ENCODE data around the gene ELOVL5.

The ELOVL5 gene

GRCh38 chr6:53369051-53369450, 20.3 kb upstream of the ELOVL5 start:
- H3K4me3 Mint-ChIP-seq = no peak overlapping the region

GRCh38 chr6:53366128-53366641, 17.4 kb upstream of the ELOVL5 start:
- peaks cover 4% of the 10 kb centered on the region for H3K9me3 Mint-ChIP-seq
- peaks cover 20% of the 10 kb centered on the region for H3K4me1 Mint-ChIP-seq (ENCODE audit: low read depth)
- no peaks in the 10 kb centered on the region for H3K27me3 Mint-ChIP-seq
- H3K27ac Mint-ChIP-seq = no peak overlapping the region
- no peaks in the 10 kb centered on the region for H3K36me3 Mint-ChIP-seq (ENCODE audit: low read depth)
- no peak overlapping the region for H3K4me3 Mint-ChIP-seq

More at GRCh38 chr6:53369051-53369450, 20.3 kb upstream of the ELOVL5 start:
- H3K36me3 Mint-ChIP-seq (ENCODE audit: low read depth) = no peaks in the 10 kb centered on the region
- H3K27me3 Mint-ChIP-seq = no peaks in the 10 kb centered on the region
- peaks cover 4% of the 10 kb centered on the region for H3K9me3 Mint-ChIP-seq
- peaks cover 5% of the 10 kb centered on the region for H3K4me1 Mint-ChIP-seq (ENCODE audit: low read depth)
- no peak overlapping the region for H3K27ac Mint-ChIP-seq

GRCh38 chr6:53363341-53364079, 14.8 kb upstream of the ELOVL5 start:
- Mint-ChIP-seq H3K27me3 (no peaks in the 10 kb centered on the region), H3K9me3 (peaks cover 4% of the 10 kb centered on the region), H3K4me3 (no peak overlapping the region), H3K4me1 (ENCODE audit: low read depth) (peaks cover 38% of the 10 kb centered on the region), H3K36me3 (ENCODE audit: low read depth) (no peaks in the 10 kb centered on the region), H3K27ac (no peak overlapping the region)

- no peaks in the 10 kb centered on the region for H3K36me3 Mint-ChIP-seq (ENCODE audit: low read depth)
- H3K4me1 Mint-ChIP-seq (ENCODE audit: low read depth) = peaks cover 47% of the 10 kb centered on the region
- no peaks in the 10 kb centered on the region for H3K27me3 Mint-ChIP-seq
- no peaks in the 10 kb centered on the region for H3K9me3 Mint-ChIP-seq
- H3K27ac Mint-ChIP-seq = peak overlapping the region; percentile 82
- H3K4me3 Mint-ChIP-seq = peak overlapping the region; percentile 54
Measured at GRCh38 chr6:53361549-53362031, 12.8 kb upstream of the ELOVL5 start.

- Mint-ChIP-seq H3K4me3 (peak overlapping the region; percentile 92), H3K4me1 (ENCODE audit: low read depth) (peaks cover 47% of the 10 kb centered on the region), H3K27me3 (no peaks in the 10 kb centered on the region), H3K36me3 (ENCODE audit: low read depth) (no peaks in the 10 kb centered on the region), H3K9me3 (no peaks in the 10 kb centered on the region), H3K27ac (peak overlapping the region; percentile 98)
Measured at GRCh38 chr6:53360093-53360912, 11.6 kb upstream of the ELOVL5 start.

GRCh38 chr6:53359843-53360092, 11.0 kb upstream of the ELOVL5 start:
- H3K27ac Mint-ChIP-seq = peak overlapping the region; percentile 98
- peaks cover 47% of the 10 kb centered on the region for H3K4me1 Mint-ChIP-seq (ENCODE audit: low read depth)
- H3K9me3 Mint-ChIP-seq = no peaks in the 10 kb centered on the region
- no peaks in the 10 kb centered on the region for H3K27me3 Mint-ChIP-seq
- no peaks in the 10 kb centered on the region for H3K36me3 Mint-ChIP-seq (ENCODE audit: low read depth)
- H3K4me3 Mint-ChIP-seq = peak overlapping the region; percentile 92

- peaks cover 47% of the 10 kb centered on the region for H3K4me1 Mint-ChIP-seq (ENCODE audit: low read depth)
- no peaks in the 10 kb centered on the region for H3K36me3 Mint-ChIP-seq (ENCODE audit: low read depth)
- H3K27ac Mint-ChIP-seq = peak overlapping the region; percentile 98
- no peaks in the 10 kb centered on the region for H3K9me3 Mint-ChIP-seq
- H3K4me3 Mint-ChIP-seq = peak overlapping the region; percentile 92
- H3K27me3 Mint-ChIP-seq = no peaks in the 10 kb centered on the region
Measured at GRCh38 chr6:53359095-53359842, 10.5 kb upstream of the ELOVL5 start.

- Mint-ChIP-seq H3K27me3 (no peaks in the 10 kb centered on the region), H3K4me1 (ENCODE audit: low read depth) (peaks cover 47% of the 10 kb centered on the region), H3K27ac (peak overlapping the region; percentile 96), H3K36me3 (ENCODE audit: low read depth) (no peaks in the 10 kb centered on the region), H3K4me3 (peak overlapping the region; percentile 92), H3K9me3 (no peaks in the 10 kb centered on the region)
Measured at GRCh38 chr6:53358440-53359094, 9.8 kb upstream of the ELOVL5 start.

- H3K4me1 Mint-ChIP-seq (ENCODE audit: low read depth) = peaks cover 47% of the 10 kb centered on the region
- no peaks in the 10 kb centered on the region for H3K36me3 Mint-ChIP-seq (ENCODE audit: low read depth)
- H3K27me3 Mint-ChIP-seq = no peaks in the 10 kb centered on the region
- peak overlapping the region; percentile 78 for H3K27ac Mint-ChIP-seq
- H3K4me3 Mint-ChIP-seq = peak overlapping the region; percentile 46
- no peaks in the 10 kb centered on the region for H3K9me3 Mint-ChIP-seq
Measured at GRCh38 chr6:53357576-53358360, 9.0 kb upstream of the ELOVL5 start.

- Mint-ChIP-seq H3K4me3 (no peak overlapping the region), H3K27ac (no peak overlapping the region), H3K27me3 (no peaks in the 10 kb centered on the region), H3K36me3 (ENCODE audit: low read depth) (no peaks in the 10 kb centered on the region), H3K9me3 (no peaks in the 10 kb centered on the region), H3K4me1 (ENCODE audit: low read depth) (peaks cover 17% of the 10 kb centered on the region)
Measured at GRCh38 chr6:53353624-53354023, 4.9 kb upstream of the ELOVL5 start.

GRCh38 chr6:53352360-53352759, 3.6 kb upstream of the ELOVL5 start:
- Mint-ChIP-seq H3K9me3 (no peaks in the 10 kb centered on the region), H3K4me3 (no peak overlapping the region), H3K27ac (no peak overlapping the region), H3K27me3 (no peaks in the 10 kb centered on the region), H3K36me3 (ENCODE audit: low read depth) (no peaks in the 10 kb centered on the region), H3K4me1 (ENCODE audit: low read depth) (peaks cover 7% of the 10 kb centered on the region)

- Mint-ChIP-seq H3K4me1 (ENCODE audit: low read depth) (peaks cover 38% of the 10 kb centered on the region), H3K27me3 (no peaks in the 10 kb centered on the region), H3K27ac (peak overlapping the region; percentile 94), H3K36me3 (ENCODE audit: low read depth) (peaks cover 21% of the 10 kb centered on the region), H3K9me3 (no peaks in the 10 kb centered on the region), H3K4me3 (peak overlapping the region; percentile 93)
Measured at GRCh38 chr6:53349209-53349693, 501 bp upstream of the ELOVL5 start.

- H3K36me3 Mint-ChIP-seq (ENCODE audit: low read depth) = peaks cover 29% of the 10 kb centered on the region
- no peaks in the 10 kb centered on the region for H3K9me3 Mint-ChIP-seq
- H3K27me3 Mint-ChIP-seq = no peaks in the 10 kb centered on the region
- H3K4me1 Mint-ChIP-seq (ENCODE audit: low read depth) = peaks cover 51% of the 10 kb centered on the region
- peak overlapping the region; percentile 93 for H3K4me3 Mint-ChIP-seq
- H3K27ac Mint-ChIP-seq = peak overlapping the region; percentile 72
Measured at GRCh38 chr6:53347921-53348370, 804 bp downstream of the ELOVL5 start.

Measured in stimulated activated naive CD8-positive, alpha-beta T cell treated with anti-CD3 and anti-CD28 coated beads, Interleukin-15, Interleukin-2, amounts not matched to agents 100 ng/mL and 50 ng/mL, for 24 hours (primary cell).